Amygdala (tissue), 56 donors: ENCODE data around the gene ARHGAP26.

ENCODE experiments used
- DNase-seq, 56 donors: peaks; one replicate each; lab custom pipeline; 2025; lab: John Stamatoyannopoulos, UW

The ARHGAP26 gene

GRCh38 chr5:143044265-143044664, 274.1 kb downstream of the ARHGAP26 start:
- DNase-seq, result no peak

DNA sequence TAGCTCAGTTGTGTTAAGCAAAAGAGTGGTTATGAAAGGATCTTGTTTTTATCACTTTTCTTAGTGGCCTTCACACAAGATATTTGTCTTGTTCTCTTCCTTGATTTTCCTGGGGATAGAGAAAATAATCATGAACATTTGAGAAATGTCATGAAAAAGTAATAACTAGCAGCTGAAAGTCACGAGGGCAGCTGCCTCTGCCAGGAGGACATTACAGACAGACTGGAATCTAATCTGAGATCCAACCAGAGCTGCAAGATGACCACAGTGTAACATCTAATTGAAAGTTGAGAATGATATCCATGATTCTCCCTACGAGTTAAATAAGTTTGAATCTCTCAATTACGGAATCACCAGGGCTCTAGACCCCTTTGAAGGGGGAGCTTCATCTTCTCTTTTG, 274.9 kb downstream of the ARHGAP26 start:
- no peak for DNase-seq

GRCh38 chr5:143046314-143046713, 276.1 kb downstream of the ARHGAP26 start:
- DNase-seq, result no peak

GRCh38 chr5:143047091-143047490, 276.9 kb downstream of the ARHGAP26 start:
- no peak for DNase-seq

GRCh38 chr5:143050183-143050582, 280.0 kb downstream of the ARHGAP26 start:
- no peak for DNase-seq

GRCh38 chr5:143051244-143052058, 281.3 kb downstream of the ARHGAP26 start:
- peak in 4 of 56 donors; percentile 4 to 19 (median 12) for DNase-seq

DNA sequence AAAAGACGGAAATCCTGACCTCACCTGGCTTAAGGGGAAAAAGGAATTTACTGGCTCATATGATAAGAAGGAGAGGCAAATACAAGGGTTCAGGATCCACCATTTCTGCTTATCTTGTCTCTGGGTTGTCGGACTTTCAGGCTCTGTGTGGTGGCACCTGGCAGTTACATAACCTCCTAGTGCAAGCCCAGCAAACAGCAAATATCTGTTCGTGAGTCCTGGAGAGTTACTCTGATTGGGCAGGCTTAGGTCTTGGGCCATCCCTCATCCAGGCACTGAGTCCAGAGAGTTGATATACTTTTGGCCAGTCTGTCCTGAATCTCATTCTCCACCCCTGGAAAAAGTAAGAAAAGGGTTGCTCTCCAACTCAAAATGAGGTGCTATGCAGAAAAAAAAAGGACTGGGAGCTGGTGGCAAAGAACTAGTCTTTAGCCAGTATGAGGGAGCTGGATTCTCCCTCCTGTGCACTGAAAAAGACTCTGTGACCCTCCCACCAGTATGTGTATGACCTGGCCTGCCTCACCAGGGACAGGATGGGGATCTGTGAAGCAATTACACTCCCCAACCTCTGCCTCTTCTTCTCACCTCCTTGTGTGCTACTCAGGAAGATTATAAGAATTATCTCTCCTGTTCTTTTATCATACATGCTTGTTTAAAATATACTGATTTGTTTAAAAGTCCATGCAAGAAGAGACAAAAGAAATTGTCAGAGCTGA, 282.9 kb downstream of the ARHGAP26 start:
- DNase-seq, result no peak

GRCh38 chr5:143053780-143054179, 283.6 kb downstream of the ARHGAP26 start:
- DNase-seq, result no peak

- DNase-seq, result peak in 8 of 56 donors; percentile 5 to 35 (median 24)
These were observed 284.3 kb downstream of the ARHGAP26 start for GRCh38 chr5:143054480-143054941.

DNA sequence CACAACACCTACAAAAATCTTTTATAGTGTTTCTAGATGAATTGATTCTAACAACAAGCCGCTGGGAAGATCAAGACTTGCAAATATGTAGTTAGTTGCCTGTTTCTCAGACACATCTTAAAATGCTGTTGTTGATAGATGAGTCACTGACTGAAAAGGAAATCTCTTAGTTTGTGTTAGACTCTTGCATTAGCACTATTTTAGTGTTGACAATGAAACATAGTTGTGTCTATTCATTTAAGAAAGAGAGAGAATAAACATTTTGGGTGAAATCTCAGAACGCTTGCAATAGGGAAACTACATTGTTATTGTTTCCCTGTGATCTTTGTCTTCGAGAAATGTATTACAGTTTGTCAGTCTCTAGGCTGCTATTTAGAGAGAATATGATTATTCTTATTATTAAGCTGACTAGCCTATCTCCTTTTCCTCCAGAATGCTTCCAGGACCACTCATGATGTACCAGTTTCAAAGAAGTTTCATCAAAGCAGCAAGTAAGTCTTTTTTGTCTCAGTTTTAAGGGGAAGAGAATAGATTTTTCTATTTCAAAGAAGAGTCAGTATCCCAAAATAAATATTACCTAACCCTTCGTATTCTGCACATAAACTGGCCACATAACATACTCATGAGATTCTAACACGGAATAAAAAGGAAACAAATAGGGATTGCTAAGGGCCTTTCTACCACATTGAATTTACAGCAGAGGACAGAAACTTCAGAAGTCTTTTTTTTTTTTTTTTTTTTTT, 285.6 kb downstream of the ARHGAP26 start:
- DNase-seq, result no peak

DNA sequence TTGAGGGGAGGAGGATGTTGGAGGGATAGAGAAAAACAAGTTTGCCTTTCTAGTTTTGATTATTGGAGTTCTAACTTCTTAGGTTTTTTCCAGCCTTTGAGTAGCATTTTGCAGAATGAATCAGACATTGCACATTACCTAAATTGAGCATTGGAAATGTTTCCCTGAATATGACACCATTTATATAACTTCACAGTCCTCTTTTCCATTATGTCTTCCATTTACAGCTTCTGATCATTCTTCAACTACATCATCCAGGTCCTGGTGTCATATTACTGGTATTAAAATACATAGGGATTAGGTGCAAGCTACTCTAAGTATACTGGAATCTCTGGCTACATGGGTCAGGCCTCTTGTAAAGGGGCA, 286.1 kb downstream of the ARHGAP26 start:
- no peak for DNase-seq

DNA sequence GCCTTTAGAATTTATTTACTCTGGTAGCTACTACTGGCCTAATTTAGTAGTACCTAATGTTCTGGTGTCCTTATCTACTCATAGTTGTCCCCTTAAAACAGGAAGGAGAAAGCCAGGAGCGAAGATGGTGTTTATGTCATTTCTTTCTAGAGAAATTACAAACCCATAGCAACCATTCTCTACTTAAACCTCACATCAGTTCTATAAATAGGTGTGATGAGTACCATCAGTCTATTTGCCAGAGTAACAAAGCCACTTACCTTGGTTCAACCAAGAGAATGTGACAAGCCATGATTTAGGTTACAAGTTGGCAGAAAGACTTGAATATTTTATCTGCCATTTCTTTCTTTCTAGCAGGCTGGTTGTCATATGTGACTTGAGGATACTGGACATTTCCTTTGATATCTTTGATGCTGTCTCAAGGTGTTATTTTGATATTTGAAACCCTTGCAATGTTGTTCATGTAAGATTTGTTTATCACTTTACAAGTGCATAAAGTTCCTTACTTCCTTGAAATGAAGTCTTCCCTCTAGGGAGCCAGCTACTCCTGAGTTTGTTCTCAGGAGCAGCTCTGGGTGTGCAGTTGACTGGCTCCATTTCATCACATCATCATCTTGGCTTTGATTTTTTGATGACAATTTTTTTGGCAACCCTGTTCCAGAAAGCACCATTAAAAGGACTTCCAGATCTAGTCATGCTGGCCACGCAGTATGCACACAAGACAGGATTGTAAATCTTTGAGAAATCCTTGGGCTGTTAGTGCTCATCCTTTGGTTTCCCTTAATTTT, 286.8 kb downstream of the ARHGAP26 start:
- DNase-seq, result no peak

DNA sequence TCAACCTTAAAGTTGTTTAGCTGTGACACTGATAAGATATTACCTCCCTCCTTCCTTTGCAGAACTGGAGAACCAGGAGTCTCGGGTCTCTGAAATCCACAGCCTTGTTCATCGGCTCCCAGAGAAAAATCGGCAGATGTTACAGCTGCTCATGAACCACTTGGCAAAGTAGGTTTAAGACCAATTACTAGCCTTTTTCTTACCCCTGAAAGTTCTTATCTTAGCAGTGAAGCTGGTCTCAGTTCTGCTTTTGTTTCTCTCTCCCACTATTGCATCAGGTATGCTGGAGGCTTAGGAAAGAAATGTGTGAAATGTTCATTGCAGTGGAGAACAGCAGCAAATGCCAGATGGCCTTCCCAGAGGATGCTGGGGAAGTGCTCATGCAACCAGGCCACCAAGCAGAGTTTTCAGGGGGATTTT, 287.4 kb downstream of the ARHGAP26 start:
- no peak for DNase-seq

GRCh38 chr5:143059355-143059754, 289.2 kb downstream of the ARHGAP26 start:
- DNase-seq, result no peak

GRCh38 chr5:143059976-143060765, 290.0 kb downstream of the ARHGAP26 start:
- DNase-seq, result no peak

DNA sequence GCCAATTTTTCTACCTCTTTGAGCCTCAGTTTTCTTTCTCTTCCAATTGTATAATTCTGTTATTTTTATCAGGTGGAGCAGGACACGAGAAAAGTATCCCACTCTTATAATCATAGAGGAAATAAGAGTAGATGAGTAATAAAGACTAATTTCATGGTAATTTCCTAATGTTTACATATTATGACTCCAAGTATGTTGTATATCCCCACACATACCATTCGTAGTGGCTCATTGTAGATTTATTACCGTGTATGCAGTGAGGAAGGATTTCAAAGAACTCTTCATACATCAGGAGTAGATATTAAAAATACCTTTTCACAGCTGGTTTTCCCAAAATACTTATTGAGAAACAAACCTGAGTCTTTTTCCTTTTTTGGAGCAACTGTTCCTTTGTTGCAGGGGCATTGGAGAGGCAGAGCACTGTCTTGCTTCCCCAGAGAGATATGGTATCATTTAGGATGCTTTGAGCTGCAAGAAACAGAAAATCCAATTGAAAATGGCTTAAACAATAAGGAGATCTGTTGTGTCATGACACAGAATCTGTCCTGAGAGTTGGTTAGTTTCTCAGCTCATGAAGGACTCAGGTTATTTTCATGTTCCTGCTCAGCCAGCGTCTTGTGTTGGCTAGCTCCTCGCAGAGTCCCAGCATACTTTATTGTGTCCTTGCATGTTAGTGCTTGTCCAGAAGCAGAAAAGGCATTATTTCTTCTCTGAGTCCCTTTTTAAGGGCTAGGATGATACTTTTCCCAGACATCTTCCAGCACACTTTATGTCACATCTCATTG, 291.2 kb downstream of the ARHGAP26 start:
- DNase-seq, result no peak

GRCh38 chr5:143062379-143062778, 292.2 kb downstream of the ARHGAP26 start:
- DNase-seq, result no peak

DNA sequence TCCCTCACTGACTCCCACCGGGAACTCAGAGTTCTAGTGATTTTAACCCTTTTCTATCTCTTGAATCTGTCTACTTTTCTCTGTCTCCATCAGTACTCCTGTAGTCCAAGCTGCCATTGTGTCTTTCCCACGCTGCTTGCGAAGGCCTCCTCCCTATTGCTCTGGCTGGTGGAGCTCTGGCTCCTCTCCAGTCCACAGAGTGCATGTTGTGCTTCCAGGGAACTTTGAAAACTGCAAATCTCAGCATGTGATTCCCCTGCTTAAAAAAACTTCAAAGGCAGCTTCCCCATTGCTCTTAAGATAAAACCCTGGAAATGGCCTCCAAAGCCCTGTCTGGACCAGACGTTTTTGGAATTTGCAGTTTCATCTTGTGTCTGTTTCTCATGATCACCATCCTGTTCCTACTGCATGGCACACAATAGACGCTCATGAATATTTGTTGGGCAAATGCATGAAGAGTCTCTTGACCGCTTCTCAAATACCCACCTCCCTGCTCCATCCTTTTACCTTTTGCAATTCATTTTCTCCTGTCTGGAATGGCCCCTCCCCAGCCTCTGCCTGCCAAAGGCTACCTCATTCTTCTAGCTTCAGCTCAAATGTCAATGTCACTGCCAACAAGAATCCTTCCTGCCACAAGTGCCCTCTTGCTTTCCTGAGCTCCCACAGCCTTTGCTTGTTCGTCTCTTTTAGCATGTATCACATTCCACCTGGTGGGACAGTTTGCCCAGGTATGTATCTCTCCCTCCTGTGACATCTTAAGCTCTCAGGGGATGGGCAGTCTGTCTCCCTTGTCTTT, 293.2 kb downstream of the ARHGAP26 start:
- DNase-seq, result peak in 11 of 56 donors; percentile 4 to 42 (median 21)
